GM12878 (cell line): Measurements from ENCODE around the gene MTHFD1. TPM values are rescaled to one million over a fixed set of nuclear protein-coding genes. Genes with fewer than 3 reads are reported as not detected.
A peak's percentile ranks its signal among the peaks of the same experiment; 100 is the strongest.

Source experiments
- ASH2L ChIP-seq: fragments of 300-600, 200-600 bp; sonication (generic); IDR thresholded peaks from 2 replicates; pipeline ENCODE4 v1.6.1; 2017; ENCODE audit warnings: low read depth, mild to moderate bottlenecking, borderline replicate concordance
- ATF7 ChIP-seq: fragments of 450-650 bp; IDR thresholded peaks from 2 replicates; pipeline ENCODE4 v1.6.1; 2016; ENCODE audit warnings: low read depth, mild to moderate bottlenecking
- BHLHE40 ChIP-seq, 2 experiments: fragments of 450-650 bp in 1 of 2; IDR thresholded peaks; 2 replicates each; pipeline ENCODE4 v1.6.1; 2011 to 2017; ENCODE audit warnings: low read depth in 2 of 2, borderline replicate concordance in 1 of 2, improper control_type of control experiment in 1 of 2, low read length in 1 of 2, mild to moderate bottlenecking in 1 of 2
- CBX3 ChIP-seq: fragments of 200-600 bp; sonication (generic); IDR thresholded peaks from 2 replicates; pipeline ENCODE4 v1.6.1; 2016; ENCODE audit warnings: low read depth, borderline replicate concordance
- CBX5 ChIP-seq: sonication (generic); IDR thresholded peaks from 2 replicates; pipeline ENCODE4 v1.6.1; 2016; ENCODE audit warnings: low read depth, moderate library complexity, mild to moderate bottlenecking, inconsistent platforms
- CHD2 ChIP-seq: IDR thresholded peaks from 2 replicates; pipeline ENCODE4 v1.6.1; 2011; ENCODE audit warnings: low read depth, low read length, improper control_type of control experiment, borderline replicate concordance
- GABPA ChIP-seq: IDR thresholded peaks from 2 replicates; pipeline ENCODE4 v1.6.1; 2014; ENCODE audit warnings: antibody characterized with exemption, low read depth, mild to moderate bottlenecking, inconsistent platforms
- IKZF2 ChIP-seq, 2 experiments: fragments of 450-650 bp; IDR thresholded peaks; 2 replicates each; pipeline ENCODE4 v1.6.1; 2017; ENCODE audit warnings: mild to moderate bottlenecking in 2 of 2, moderate library complexity in 2 of 2
- IRF5 ChIP-seq: fragments of 450-650 bp; IDR thresholded peaks from 2 replicates; pipeline ENCODE4 v1.6.1; 2017; ENCODE audit warnings: borderline replicate concordance
- MEF2A ChIP-seq: IDR thresholded peaks from 2 replicates; pipeline ENCODE4 v1.6.1; 2011; ENCODE audit warnings: low read depth, mild to moderate bottlenecking, low read length, moderate library complexity; ENCODE audit not compliant: insufficient read depth
- MLLT1 ChIP-seq: fragments of 450-650 bp; IDR thresholded peaks from 2 replicates; pipeline ENCODE4 v1.6.1; 2016; ENCODE audit warnings: mild to moderate bottlenecking
- NBN ChIP-seq: fragments of 450-650 bp; IDR thresholded peaks from 2 replicates; pipeline ENCODE4 v1.6.1; 2016
- NFIC ChIP-seq: IDR thresholded peaks from 2 replicates; pipeline ENCODE4 v1.6.1; 2012; ENCODE audit warnings: low read depth, mild to moderate bottlenecking, inconsistent platforms, low read length, moderate library complexity
- NFXL1 ChIP-seq: fragments of 450-650 bp; IDR thresholded peaks from 2 replicates; pipeline ENCODE4 v1.6.1; 2017; ENCODE audit warnings: antibody characterized with exemption, mild to moderate bottlenecking, borderline replicate concordance
- NFYA ChIP-seq: IDR thresholded peaks from 2 replicates; pipeline ENCODE4 v1.6.1; 2011; ENCODE audit warnings: low read depth, mild to moderate bottlenecking, low read length, improper control_type of control experiment, borderline replicate concordance
- NR2C1 ChIP-seq: fragments of 450-650 bp; IDR thresholded peaks from 2 replicates; pipeline ENCODE4 v1.6.1; 2017; ENCODE audit warnings: antibody characterized with exemption, mild to moderate bottlenecking, moderate library complexity
- NR2F1 ChIP-seq: fragments of 450-650 bp; conservative IDR thresholded peaks from 2 replicates; pipeline ENCODE4 v1.6.1; 2017; ENCODE audit warnings: mild to moderate bottlenecking
- PAX5 ChIP-seq: IDR thresholded peaks from 2 replicates; pipeline ENCODE4 v1.6.1; 2011; ENCODE audit warnings: low read depth, low read length, borderline replicate concordance
- RB1 ChIP-seq: fragments of 450-650 bp; formaldehyde crosslinking; IDR thresholded peaks from 2 replicates; pipeline ENCODE4 v1.6.1; 2017; ENCODE audit warnings: mild to moderate bottlenecking, borderline replicate concordance
- TBL1XR1 ChIP-seq: IDR thresholded peaks from 2 replicates; pipeline ENCODE4 v1.6.1; 2012; ENCODE audit warnings: low read depth, low read length, improper control_type of control experiment
- YY1 ChIP-seq: IDR thresholded peaks from 2 replicates; pipeline ENCODE4 v1.6.1; 2011; ENCODE audit warnings: low read depth, mild to moderate bottlenecking, low read length
- ZBTB40 ChIP-seq: fragments of 450-650 bp; IDR thresholded peaks from 2 replicates; pipeline ENCODE4 v1.6.1; 2016; ENCODE audit warnings: mild to moderate bottlenecking, moderate library complexity, borderline replicate concordance
- ZNF207 ChIP-seq: fragments of 450-650 bp; IDR thresholded peaks from 2 replicates; pipeline ENCODE4 v1.6.1; 2014; ENCODE audit warnings: antibody characterized with exemption, mild to moderate bottlenecking, borderline replicate concordance
- ZSCAN29 ChIP-seq: fragments of 450-650 bp; IDR thresholded peaks from 2 replicates; pipeline ENCODE4 v1.6.1; 2017; ENCODE audit warnings: mild to moderate bottlenecking, moderate library complexity
- polyA plus RNA-seq, 11 experiments: library from polyadenylated mRNA; depleted of rRNA in 4 of 11; unstranded in 6 of 11; stranded (reverse) in 5 of 11; fragments of >200 nt; fragmentation: Nextera tagmentation in 4 of 11; fragmentation: Illumina TruSeq in 1 of 11; extraction: Ambion mirVana in 4 of 11; extraction: Trizol in 1 of 11; gene quantifications; 1 replicate in 1 of 11; 2 replicates in 10 of 11; pipeline versions ENCODE4 v1.2.1 to v1.2.3, GENCODE V29; 2011 to 2016; ENCODE audit warnings: inconsistent platforms in 2 of 11, missing spikeins in 2 of 11, low read depth in 1 of 11
- total RNA-seq, 4 experiments: library from RNA; depleted of rRNA in 3 of 4; stranded (reverse); fragments of >200 nt in 3 of 4; fragmentation: Illumina TruSeq in 1 of 4; extraction: Trizol in 1 of 4; gene quantifications; 2 replicates each; pipeline versions ENCODE4 v1.2.1 to v1.2.3, GENCODE V29; 2013 to 2021

The MTHFD1 gene
- total and polyA plus RNA-seq, 10 of the 15 experiments (the other 5 are each of a cell fraction or from before 2014, with no cell fraction given) = 99.3 to 310 (median 173) TPM

GRCh38 chr14:64504310-64504896 lies 116.2 kb downstream of the MTHFD1 start, which contains the start of gene ZBTB1 (continued):
- TF ChIP-seq PAX5 (no peak; the same call in 1 of the 2 replicates), MLLT1 (peak; percentile 94), BHLHE40 (IDR thresholded peaks at IDR 0.05; ENCODE audit: borderline replicate concordance in 1 of 2, low read depth in 2 of 2, low read length in 1 of 2) (peak; percentile 18 to 51; a peak in 2 of 4 replicates), ZBTB40 (no peak), ZSCAN29 (no peak), ATF7 (no peak), NFIC (no peak), CBX3 (no peak), GABPA (no peak), NBN (peak; percentile 76; the same call in 1 of the 2 replicates), CHD2 (no peak), RB1 (no peak), CBX5 (no peak), NFYA (no peak), IKZF2 (IDR thresholded peaks at IDR 0.05) (0 out of 4 replicates have a peak, but pooled peaks of 1 of the 2 experiments have one; percentile 52), NR2C1 (no peak), YY1 (no peak), MEF2A (0 out of 2 replicates have a peak, but pooled peaks have one; percentile 4), NFXL1 (no peak), TBL1XR1 (no peak), ASH2L (no peak; the same call in 1 of the 2 replicates), NR2F1 (peak; percentile 28; the same call in 1 of the 2 replicates), ZNF207 (no peak), IRF5 (no peak)
